ENCODE measurements around the gene HS3ST4. TPM values are rescaled to one million over a fixed set of nuclear protein-coding genes. Genes with fewer than 3 reads are reported as not detected.

HS3ST4 gene
- total RNA-seq, 1 donor from 2014 or later = 12.6 TPM

DNA sequence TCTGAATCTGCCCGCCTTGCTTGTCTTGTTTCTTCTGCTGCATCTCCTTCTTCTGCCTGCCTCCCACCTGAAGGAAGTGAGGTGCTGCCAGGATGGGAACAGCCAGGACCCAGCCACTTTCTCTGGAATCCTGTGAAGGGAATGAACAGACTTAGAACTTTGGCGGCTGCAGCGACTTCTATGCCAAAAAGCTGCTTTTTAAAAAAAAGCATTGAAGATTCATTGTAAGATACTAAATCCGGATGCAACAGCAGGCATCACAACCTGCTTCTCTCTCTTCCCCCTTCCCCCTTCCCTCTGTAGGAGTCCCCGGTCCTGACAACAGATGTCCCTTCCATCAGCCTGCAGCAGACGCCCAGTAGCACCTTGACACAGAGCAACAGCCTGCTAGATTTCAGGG lies 176.3 kb downstream of the HS3ST4 start:
- no peak for DNase-seq (ENCODE audit: low spot score in 2 of 2, unreplicated experiment in 2 of 2)
- Mint-ChIP-seq H3K27ac (no peak overlapping the region), H3K4me1 (peaks cover 11% of the 10 kb centered on the region), H3K9me3 (peaks cover 22% of the 10 kb centered on the region), H3K36me3 (peaks cover 9% of the 10 kb centered on the region), H3K27me3 (ENCODE audit: low read depth) (peaks cover 6% of the 10 kb centered on the region), H3K4me3 (no peak overlapping the region)
- TF ChIP-seq, protein P1, sequence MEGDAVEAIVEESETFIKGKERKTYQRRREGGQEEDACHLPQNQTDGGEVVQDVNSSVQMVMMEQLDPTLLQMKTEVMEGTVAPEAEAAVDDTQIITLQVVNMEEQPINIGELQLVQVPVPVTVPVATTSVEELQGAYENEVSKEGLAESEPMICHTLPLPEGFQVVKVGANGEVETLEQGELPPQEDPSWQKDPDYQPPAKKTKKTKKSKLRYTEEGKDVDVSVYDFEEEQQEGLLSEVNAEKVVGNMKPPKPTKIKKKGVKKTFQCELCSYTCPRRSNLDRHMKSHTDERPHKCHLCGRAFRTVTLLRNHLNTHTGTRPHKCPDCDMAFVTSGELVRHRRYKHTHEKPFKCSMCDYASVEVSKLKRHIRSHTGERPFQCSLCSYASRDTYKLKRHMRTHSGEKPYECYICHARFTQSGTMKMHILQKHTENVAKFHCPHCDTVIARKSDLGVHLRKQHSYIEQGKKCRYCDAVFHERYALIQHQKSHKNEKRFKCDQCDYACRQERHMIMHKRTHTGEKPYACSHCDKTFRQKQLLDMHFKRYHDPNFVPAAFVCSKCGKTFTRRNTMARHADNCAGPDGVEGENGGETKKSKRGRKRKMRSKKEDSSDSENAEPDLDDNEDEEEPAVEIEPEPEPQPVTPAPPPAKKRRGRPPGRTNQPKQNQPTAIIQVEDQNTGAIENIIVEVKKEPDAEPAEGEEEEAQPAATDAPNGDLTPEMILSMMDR (IDR thresholded peaks at IDR 0.05; ENCODE audit: unreplicated experiment) = no peak

DNA sequence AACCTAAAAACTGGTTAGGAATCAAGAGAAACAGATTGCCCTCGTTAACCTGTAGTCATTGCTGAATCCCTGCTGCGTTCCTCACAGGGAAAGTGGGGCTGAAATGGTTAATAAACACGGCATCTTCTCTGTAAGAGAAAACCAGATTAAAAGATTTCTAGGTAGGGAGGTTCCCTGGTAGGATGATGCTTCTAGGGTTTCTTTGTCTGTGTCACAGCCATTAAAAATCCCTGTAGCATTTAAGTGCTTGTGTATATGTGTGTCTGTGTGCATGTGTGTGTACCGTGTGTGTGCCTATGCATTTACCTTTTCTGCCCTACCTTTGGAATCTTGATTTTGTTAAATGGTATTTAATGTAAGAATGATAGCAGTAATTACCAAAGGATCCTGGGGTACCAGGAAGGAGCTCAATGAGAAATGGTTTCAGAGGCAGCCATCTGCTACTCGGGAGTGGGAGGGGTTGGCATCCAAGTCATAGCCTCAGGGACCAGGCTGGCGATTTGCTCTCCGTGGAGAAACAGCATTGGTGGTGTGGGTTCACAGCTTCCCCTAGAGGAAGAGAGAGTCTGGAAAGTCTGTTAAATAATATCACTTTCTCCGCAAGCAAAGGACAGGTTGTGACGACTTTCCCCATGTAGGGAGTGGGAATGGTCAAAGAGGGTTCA lies 177.1 kb downstream of the HS3ST4 start:
- H3K27ac Mint-ChIP-seq = no peak overlapping the region
- H3K9me3 Mint-ChIP-seq = peaks cover 21% of the 10 kb centered on the region
- DNase-seq (ENCODE audit: low spot score in 2 of 2, unreplicated experiment in 2 of 2) = no peak
- H3K4me3 Mint-ChIP-seq = no peak overlapping the region
- H3K27me3 Mint-ChIP-seq (ENCODE audit: low read depth) = peaks cover 6% of the 10 kb centered on the region
- TF ChIP-seq, protein P1 (IDR thresholded peaks at IDR 0.05; ENCODE audit: unreplicated experiment) = no peak
- H3K4me1 Mint-ChIP-seq = peaks cover 11% of the 10 kb centered on the region
- H3K36me3 Mint-ChIP-seq = peaks cover 9% of the 10 kb centered on the region

DNA sequence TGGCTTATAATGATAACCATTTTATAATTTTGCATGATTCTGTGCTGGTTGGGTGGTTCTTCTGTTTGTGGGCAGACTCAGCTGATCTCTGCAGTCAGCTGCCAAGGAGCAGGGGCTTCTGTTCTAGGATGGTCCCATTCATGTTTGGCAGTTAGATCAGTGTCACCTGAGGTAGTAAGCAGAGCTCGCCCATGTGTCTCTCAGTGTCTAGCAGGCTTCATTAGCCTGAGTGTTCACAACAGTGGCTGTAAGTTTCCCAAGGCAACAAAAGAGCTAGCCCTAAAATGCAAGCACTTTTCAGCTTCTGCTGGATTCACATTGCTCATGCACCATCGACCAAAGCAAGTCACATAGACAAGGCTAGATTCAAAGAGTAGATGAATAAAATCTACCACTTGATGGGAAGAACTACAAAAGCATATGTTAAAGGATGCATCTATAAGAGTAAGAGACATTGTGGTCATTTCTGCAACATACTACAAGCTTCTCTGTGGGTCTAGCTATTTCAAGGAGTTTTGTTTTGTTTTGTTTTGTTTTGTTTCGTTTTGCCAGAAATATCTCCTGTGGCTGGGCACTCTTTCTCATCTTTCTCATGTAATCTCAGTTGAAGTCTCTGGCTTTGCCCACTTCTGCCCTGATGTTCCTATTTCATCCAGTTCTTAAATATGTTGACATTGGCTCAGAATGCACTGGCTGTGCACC lies 180.8 kb downstream of the HS3ST4 start:
- Mint-ChIP-seq H3K27ac (no peak overlapping the region), H3K4me3 (no peak overlapping the region), H3K27me3 (ENCODE audit: low read depth) (peaks cover 8% of the 10 kb centered on the region), H3K9me3 (peaks cover 9% of the 10 kb centered on the region), H3K36me3 (no peaks in the 10 kb centered on the region), H3K4me1 (peaks cover 11% of the 10 kb centered on the region)
- DNase-seq (ENCODE audit: low spot score in 2 of 2, unreplicated experiment in 2 of 2) = no peak
- TF ChIP-seq, protein P1 (IDR thresholded peaks at IDR 0.05; ENCODE audit: unreplicated experiment) = no peak

DNA sequence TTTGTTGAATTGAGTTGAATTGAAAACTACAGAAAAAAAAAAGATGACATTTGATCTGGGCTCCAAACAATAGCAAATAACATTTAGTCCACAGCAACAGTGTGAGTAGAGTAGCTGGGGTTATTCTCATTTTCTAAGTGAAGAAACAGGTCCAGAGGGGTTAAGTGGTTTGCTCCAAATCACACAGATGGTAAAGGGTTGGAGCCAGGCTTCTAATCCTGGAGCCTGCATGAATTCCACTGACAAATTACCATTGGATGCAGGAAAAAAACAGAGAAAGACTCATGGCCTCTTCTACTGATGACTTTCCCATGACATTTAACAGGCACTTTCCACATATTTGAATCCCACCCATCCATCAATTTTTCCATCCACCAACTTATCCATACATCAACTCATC lies 182.4 kb downstream of the HS3ST4 start:
- no peaks in the 10 kb centered on the region for H3K36me3 Mint-ChIP-seq
- TF ChIP-seq, protein P1 (IDR thresholded peaks at IDR 0.05; ENCODE audit: unreplicated experiment) = no peak
- H3K4me3 Mint-ChIP-seq = no peak overlapping the region
- no peak overlapping the region for H3K27ac Mint-ChIP-seq
- H3K9me3 Mint-ChIP-seq = peaks cover 11% of the 10 kb centered on the region
- H3K27me3 Mint-ChIP-seq (ENCODE audit: low read depth) = peaks cover 13% of the 10 kb centered on the region
- H3K4me1 Mint-ChIP-seq = peaks cover 3% of the 10 kb centered on the region
- DNase-seq (ENCODE audit: low spot score in 2 of 2, unreplicated experiment in 2 of 2) = no peak

DNA sequence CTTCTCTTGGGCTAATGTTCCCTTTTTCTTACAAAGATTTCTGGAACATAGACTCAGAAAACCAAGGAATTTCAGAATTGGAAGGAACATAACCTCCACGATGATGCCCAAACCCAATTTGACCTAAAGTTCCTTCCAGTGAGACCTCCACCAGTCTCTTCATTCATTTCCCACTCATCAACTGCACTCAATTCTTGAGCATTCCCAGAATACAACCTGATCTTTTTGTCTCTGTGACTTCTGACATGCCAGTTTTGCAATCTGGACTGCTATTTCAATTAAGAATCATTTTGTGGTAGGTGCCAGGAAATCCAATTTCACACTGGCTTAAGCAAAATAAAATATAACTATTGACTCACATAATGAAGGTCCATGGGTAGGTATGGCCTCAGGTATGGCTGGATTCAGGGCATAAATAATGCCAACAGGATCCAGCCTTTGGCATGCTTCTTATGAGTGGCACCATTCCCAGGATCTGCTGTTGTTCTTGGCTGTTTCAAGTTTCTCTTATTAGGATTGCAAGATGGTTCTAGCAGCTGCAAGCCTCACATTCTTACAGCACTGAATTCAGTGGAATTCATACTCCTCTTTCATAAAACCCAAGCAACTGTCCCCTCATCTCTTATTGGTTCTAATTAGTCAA lies 184.3 kb downstream of the HS3ST4 start:
- H3K27ac Mint-ChIP-seq = no peak overlapping the region
- no peak overlapping the region for H3K4me3 Mint-ChIP-seq
- TF ChIP-seq, protein P1 (IDR thresholded peaks at IDR 0.05; ENCODE audit: unreplicated experiment) = no peak
- no peak for DNase-seq (ENCODE audit: low spot score in 2 of 2, unreplicated experiment in 2 of 2)
- H3K4me1 Mint-ChIP-seq = no peaks in the 10 kb centered on the region
- H3K9me3 Mint-ChIP-seq = peaks cover 12% of the 10 kb centered on the region
- H3K27me3 Mint-ChIP-seq (ENCODE audit: low read depth) = peaks cover 12% of the 10 kb centered on the region
- H3K36me3 Mint-ChIP-seq = no peaks in the 10 kb centered on the region

Measured in mesothelial cell of epicardium (in vitro differentiated cells).